ENCODE data around the gene TLR2.

TLR2 gene

GRCh38 chr4:153679486-153679885 lies 4.6 kb upstream of the TLR2 start:
- H3K4me3 ChIP-seq (ENCODE audit: low read length) = no peak overlapping the region
- DNase-seq (ENCODE audit: low read depth) = no peak
- no peak for TF ChIP-seq CTCF (conservative IDR thresholded peaks at IDR 0.05; ENCODE audit: low read depth, low read length)

- no peak for TF ChIP-seq CTCF (conservative IDR thresholded peaks at IDR 0.05; ENCODE audit: low read depth, low read length)
- peak overlapping the region; percentile 55 for H3K4me3 ChIP-seq (ENCODE audit: low read length)
- no peak for DNase-seq (ENCODE audit: low read depth)
These were observed 308 bp upstream of the TLR2 start for GRCh38 chr4:153683763-153684181.

DNA sequence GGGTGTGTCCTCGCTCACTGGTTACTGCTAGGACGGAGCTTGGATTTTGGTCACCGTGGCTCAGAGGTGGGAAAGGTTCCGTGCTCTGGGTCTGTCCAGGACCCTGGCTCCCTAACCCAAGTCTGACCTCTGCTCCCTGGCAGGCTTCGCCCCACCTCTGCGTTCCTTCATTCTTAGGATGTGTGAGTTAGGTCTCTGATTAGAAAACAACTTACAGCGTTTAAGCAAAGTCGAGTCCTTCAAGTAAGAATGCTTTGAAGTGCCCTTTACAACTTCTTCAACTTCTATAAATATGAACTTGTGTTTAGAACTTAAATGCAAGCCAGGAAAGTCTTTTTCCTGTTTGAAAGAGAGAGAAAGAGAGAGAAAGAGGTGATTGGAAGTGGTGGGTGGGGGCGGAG lies 891 bp downstream of the TLR2 start:
- TF ChIP-seq CTCF (conservative IDR thresholded peaks at IDR 0.05; ENCODE audit: low read depth, low read length) = no peak
- H3K4me3 ChIP-seq (ENCODE audit: low read length) = peak overlapping the region; percentile 55
- no peak for DNase-seq (ENCODE audit: low read depth)

DNA sequence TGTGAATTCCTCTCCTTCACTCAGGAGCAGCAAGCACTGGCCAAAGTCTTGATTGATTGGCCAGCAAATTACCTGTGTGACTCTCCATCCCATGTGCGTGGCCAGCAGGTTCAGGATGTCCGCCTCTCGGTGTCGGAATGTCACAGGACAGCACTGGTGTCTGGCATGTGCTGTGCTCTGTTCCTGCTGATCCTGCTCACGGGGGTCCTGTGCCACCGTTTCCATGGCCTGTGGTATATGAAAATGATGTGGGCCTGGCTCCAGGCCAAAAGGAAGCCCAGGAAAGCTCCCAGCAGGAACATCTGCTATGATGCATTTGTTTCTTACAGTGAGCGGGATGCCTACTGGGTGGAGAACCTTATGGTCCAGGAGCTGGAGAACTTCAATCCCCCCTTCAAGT lies 20.4 kb downstream of the TLR2 start:
- H3K4me3 ChIP-seq (ENCODE audit: low read length) = no peak overlapping the region
- no peak for TF ChIP-seq CTCF (conservative IDR thresholded peaks at IDR 0.05; ENCODE audit: low read depth, low read length)
- DNase-seq (ENCODE audit: low read depth) = no peak

- TF ChIP-seq CTCF (conservative IDR thresholded peaks at IDR 0.05; ENCODE audit: low read depth, low read length) = no peak
- no peak for DNase-seq (ENCODE audit: low read depth)
- no peak overlapping the region for H3K4me3 ChIP-seq (ENCODE audit: low read length)
These were observed 21.8 kb downstream of the TLR2 start for GRCh38 chr4:153705743-153706468.

DNA sequence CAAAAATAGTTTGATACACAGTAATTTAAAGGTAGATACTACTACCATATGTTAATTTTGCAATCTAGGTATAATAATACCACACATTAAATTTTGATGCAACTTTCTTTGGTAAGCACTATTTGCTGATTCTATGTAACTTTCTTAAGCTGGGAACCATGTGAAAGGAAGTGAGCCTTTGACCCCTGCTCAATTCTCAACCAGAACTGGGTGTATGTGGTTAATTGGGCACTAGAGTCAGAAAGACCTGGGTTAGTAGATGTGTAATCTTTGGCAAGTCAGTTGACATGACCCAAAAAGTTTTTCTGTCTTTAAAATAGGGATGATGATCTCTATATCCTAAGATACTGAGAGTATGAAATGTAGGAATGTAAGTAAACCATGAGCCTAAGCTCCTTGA lies 22.4 kb downstream of the TLR2 start:
- DNase-seq (ENCODE audit: low read depth) = no peak
- no peak overlapping the region for H3K4me3 ChIP-seq (ENCODE audit: low read length)
- no peak for TF ChIP-seq CTCF (conservative IDR thresholded peaks at IDR 0.05; ENCODE audit: low read depth, low read length)

DNA sequence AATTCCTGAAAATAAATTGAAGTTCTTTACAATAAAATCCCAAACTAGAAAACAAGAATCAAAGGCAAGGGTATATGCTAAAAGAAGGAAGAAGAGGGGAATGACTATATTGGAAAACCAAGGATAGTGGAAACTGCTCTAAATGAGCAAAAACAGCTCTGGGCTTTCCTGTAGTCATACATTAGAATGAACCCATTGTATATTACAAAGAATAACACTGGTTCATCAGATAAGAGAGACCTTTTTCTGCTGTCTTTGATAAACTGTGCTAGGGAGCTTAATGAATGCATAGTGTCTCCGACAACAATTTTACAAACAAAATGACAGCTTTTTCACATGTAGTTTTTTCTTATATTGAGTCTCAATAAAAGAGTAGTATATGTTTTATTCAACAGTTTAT lies 26.6 kb downstream of the TLR2 start:
- no peak for TF ChIP-seq CTCF (conservative IDR thresholded peaks at IDR 0.05; ENCODE audit: low read depth, low read length)
- DNase-seq (ENCODE audit: low read depth) = no peak
- no peak overlapping the region for H3K4me3 ChIP-seq (ENCODE audit: low read length)
